GM12864 (cell line): Measurements from ENCODE around the gene NXPH2.
"Not testable (repeated sequence)": the region's sequence is repeated elsewhere in the genome, so short reads cannot be mapped to it uniquely, and the experiment has no call there.

ENCODE experiments used
- DNase-seq: peaks from one replicate; pipeline ENCODE4 v3.0.0-alpha.2; 2011; ENCODE audit warnings: low read depth
- H3K4me3 ChIP-seq: 2 replicates; pipeline ENCODE4 v1.5.1; 2011; ENCODE audit warnings: mild to moderate bottlenecking, low read depth, low read length, control low read depth
- CTCF ChIP-seq: IDR thresholded peaks from 2 replicates; pipeline ENCODE4 v1.5.1; 2011; ENCODE audit warnings: low read depth, mild to moderate bottlenecking, moderate library complexity, low read length, control low read depth, inconsistent platforms; ENCODE audit errors: missing control alignments

NXPH2 gene

GRCh38 chr2:138742441-138743057, 37.6 kb downstream of the NXPH2 start:
- DNase-seq: no peak
- no peak for TF ChIP-seq CTCF
- H3K4me3 ChIP-seq: no peak overlapping the region

GRCh38 chr2:138741851-138742250, 38.3 kb downstream of the NXPH2 start:
- TF ChIP-seq CTCF: no peak
- no peak for DNase-seq
- H3K4me3 ChIP-seq: no peak overlapping the region

GRCh38 chr2:138737009-138737554, 43.1 kb downstream of the NXPH2 start:
- DNase-seq, H3K4me3 ChIP-seq: not testable (repeated sequence)

GRCh38 chr2:138732651-138733050, 47.5 kb downstream of the NXPH2 start:
- H3K4me3 ChIP-seq: no peak overlapping the region
- no peak for TF ChIP-seq CTCF
- DNase-seq: no peak

GRCh38 chr2:138730497-138731030, 49.6 kb downstream of the NXPH2 start:
- no peak for DNase-seq
- no peak for TF ChIP-seq CTCF
- no peak overlapping the region for H3K4me3 ChIP-seq

- TF ChIP-seq CTCF: no peak
- no peak overlapping the region for H3K4me3 ChIP-seq
- DNase-seq: no peak
Observed at GRCh38 chr2:138727956-138728355, 52.2 kb downstream of the NXPH2 start.

GRCh38 chr2:138726681-138727080, 53.5 kb downstream of the NXPH2 start:
- DNase-seq: no peak
- TF ChIP-seq CTCF: no peak

More at GRCh38 chr2:138726681-138727080, 53.5 kb downstream of the NXPH2 start:
- H3K4me3 ChIP-seq: no peak overlapping the region
